Stimulated activated CD8-positive, alpha-beta memory T cell treated with anti-CD3 and anti-CD28 coated beads, Interleukin-15, amount 100 ng/mL, for 1 hour (primary cell): Measurements from ENCODE around the gene CDC14B.
"Not testable (repeated sequence)": the region's sequence is repeated elsewhere in the genome, so short reads cannot be mapped to it uniquely, and the experiment has no call there.

ENCODE experiments used
- DNase-seq: peaks from one replicate; pipeline ENCODE4 v3.0.0-alpha.2; 2020; ENCODE audit warnings: low read depth

CDC14B gene

GRCh38 chr9:96619491-96620180 lies at the start of gene CDC14B:
Gene CDC14B, minus strand, starts transcription at chr9:96619843. Its CDS starts 465 bp downstream, at chr9:96619378.
- DNase-seq: peak; percentile 23

- no peak for DNase-seq
Observed at GRCh38 chr9:96668868-96669534, 49.4 kb upstream of the CDC14B start.

GRCh38 chr9:96667363-96667728 lies 47.7 kb upstream of the CDC14B start:
- DNase-seq: no peak

- not testable (repeated sequence) for DNase-seq
Observed at GRCh38 chr9:96666653-96667362, 47.2 kb upstream of the CDC14B start.

GRCh38 chr9:96665789-96666188 lies 46.1 kb upstream of the CDC14B start:
- no peak for DNase-seq

GRCh38 chr9:96663506-96664120 lies 44.0 kb upstream of the CDC14B start:
- DNase-seq: no peak

- no peak for DNase-seq
Observed at GRCh38 chr9:96661711-96662110, 42.1 kb upstream of the CDC14B start.

- no peak for DNase-seq
Observed at GRCh38 chr9:96660692-96661248, 41.1 kb upstream of the CDC14B start.

- DNase-seq: peak; percentile 75
Observed at GRCh38 chr9:96655198-96655851, 35.7 kb upstream of the CDC14B start, which contains the start of gene PRXL2C. Gene PRXL2C, minus strand, starts transcription at chr9:96655317. Its CDS starts 36 bp downstream, at chr9:96655281.

GRCh38 chr9:96654450-96655197 lies 35.0 kb upstream of the CDC14B start:
- peak; percentile 48 for DNase-seq

- DNase-seq: no peak
Observed at GRCh38 chr9:96651626-96652025, 32.0 kb upstream of the CDC14B start.

GRCh38 chr9:96649620-96650324 lies 30.1 kb upstream of the CDC14B start:
- DNase-seq: no peak

GRCh38 chr9:96646081-96646991 lies 26.7 kb upstream of the CDC14B start:
- no peak for DNase-seq

- DNase-seq: no peak
Observed at GRCh38 chr9:96644137-96644536, 24.5 kb upstream of the CDC14B start.

GRCh38 chr9:96641514-96641913 lies 21.9 kb upstream of the CDC14B start:
- no peak for DNase-seq

- DNase-seq: no peak
Observed at GRCh38 chr9:96638606-96639364, 19.1 kb upstream of the CDC14B start.

- DNase-seq: no peak
Observed at GRCh38 chr9:96636368-96636767, 16.7 kb upstream of the CDC14B start.

- DNase-seq: not testable (repeated sequence)
Observed at GRCh38 chr9:96633579-96633978, 13.9 kb upstream of the CDC14B start.
